ENCODE results near the gene FANCF.

The FANCF gene

DNA sequence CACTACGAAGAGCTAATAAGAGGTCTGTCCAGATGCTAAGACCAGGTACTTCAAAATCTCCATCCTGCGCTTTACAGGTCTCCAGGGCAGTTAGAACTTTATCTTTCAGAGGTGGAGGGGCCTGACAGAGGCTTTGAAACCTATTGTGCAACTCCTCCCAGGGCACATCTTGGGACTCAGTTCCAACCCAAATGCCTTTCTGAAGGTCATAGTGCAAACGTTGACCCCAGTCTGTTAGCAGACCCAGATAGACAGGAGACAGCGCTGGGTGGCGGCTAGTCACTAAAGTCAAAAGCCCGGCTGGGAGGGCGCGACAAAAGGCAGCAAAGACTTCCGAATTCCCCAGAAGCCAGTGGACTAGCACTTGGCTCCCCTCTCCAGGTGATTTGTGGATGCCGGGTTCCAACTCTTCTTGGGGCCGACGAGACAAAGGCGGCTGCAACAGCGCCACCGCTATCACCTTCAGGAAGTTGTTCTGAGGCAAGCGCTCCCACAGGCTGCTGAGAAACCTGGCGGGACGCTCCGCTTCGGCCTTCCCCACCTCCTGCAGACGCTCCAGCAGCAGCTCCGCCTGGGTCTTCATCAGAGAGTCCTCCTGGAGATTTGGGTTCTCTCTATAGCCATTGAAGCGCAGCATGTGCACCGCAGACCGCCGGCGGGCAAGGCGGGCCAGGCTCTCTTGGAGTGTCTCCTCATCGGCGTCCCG is 728 bp downstream of the FANCF start:
- peak; percentile 62 for DNase-seq (ENCODE audit: low read depth)

DNA sequence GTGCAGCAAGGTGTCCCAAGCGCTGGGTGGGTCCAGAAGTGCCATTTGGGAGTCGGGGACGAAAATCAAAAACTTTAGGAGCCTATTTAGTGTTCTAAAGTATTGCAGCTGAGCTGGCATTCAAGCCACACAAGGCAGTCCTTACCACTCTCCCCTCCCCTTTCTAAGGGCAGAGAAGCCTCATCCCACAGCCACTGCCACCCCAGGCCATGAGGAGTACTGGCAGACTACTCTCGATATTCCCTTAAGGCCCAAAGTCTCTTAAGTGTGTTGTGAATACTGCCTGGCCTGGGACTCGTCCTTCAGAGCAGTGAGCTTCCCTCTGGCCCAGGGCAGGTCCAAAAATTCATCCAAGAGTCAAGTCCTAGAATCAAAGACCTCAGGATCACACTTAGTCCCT is 7.8 kb downstream of the FANCF start:
- no peak for DNase-seq (ENCODE audit: low read depth)

DNA sequence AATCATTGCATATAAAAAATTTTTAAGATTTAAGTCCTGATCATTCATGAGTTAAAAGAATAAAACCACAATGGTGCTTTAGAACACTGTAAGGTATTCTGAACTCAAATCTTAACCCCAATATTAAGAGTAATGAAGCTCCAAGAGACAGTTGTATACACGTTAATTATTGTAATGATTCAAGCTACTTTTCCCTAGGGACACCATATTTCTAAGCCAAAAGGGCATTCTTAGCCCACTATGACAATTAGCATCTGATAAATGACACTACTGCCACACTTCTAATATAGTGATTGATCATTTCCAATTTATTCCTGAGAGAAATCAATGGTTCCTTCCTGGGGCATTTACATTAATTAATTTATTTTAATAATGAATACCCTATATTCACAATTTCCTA is 21.7 kb downstream of the FANCF start:
- no peak for DNase-seq (ENCODE audit: low read depth)

GRCh38 chr11:22602504-22602903 is 23.1 kb downstream of the FANCF start:
- no peak for DNase-seq (ENCODE audit: low read depth)

DNA sequence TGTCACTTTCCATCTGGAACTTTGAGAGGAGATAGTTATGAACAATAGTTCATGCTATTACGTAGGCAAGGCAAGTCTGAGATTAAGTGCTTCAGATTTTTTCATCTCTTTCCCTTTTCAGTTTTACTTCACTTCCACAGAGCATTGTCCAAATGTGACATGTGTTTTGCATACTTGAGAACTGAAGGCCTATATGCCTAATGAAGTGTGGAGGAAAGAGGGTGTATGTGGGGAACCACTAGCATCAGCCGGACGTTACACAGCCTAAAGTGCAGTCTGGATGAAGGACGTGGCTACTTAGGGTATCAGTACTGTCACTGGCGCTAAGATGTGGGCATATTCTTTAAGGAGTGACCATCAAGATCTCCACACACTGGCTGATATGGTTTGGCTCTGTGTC is 26.2 kb downstream of the FANCF start:
- DNase-seq (ENCODE audit: low read depth), result no peak

DNA sequence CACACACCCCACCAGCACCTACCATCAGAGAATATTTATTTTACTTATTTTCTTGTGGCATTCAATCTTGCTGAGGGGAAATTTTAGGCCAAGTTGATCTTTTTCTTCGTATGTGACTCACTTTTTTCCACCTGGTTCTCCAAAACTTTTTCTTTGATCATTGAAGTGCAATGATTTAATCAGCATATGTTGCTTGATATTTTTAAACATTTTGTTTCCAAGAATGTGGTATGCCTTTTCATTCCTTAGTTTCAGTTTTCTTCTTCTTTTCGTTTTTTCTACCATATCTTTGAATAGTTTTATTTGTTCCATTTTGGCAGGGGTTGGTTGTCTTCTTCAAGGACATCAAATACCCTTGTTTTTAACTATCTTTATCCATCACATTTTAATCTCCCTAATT is 28.6 kb downstream of the FANCF start:
- no peak for DNase-seq (ENCODE audit: low read depth)

DNA sequence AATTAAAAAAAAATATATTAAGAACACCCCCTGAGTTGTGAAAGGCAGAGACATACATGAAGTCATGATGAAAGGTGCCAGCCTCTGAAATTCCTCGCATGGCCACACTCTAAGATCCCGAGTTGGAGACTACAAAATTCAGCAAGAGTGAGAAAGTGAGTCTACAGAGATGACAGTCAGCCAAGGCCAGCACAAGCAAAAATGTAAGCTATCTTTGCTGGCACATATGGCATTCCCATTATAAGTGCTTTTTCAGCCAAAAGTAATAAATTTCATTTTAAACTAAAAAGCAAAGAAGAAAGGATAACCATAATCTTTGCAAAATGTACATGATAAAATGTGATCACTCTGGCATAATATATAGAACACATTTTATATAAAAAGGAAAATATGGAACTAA is 40.6 kb downstream of the FANCF start:
- no peak for DNase-seq (ENCODE audit: low read depth)

DNA sequence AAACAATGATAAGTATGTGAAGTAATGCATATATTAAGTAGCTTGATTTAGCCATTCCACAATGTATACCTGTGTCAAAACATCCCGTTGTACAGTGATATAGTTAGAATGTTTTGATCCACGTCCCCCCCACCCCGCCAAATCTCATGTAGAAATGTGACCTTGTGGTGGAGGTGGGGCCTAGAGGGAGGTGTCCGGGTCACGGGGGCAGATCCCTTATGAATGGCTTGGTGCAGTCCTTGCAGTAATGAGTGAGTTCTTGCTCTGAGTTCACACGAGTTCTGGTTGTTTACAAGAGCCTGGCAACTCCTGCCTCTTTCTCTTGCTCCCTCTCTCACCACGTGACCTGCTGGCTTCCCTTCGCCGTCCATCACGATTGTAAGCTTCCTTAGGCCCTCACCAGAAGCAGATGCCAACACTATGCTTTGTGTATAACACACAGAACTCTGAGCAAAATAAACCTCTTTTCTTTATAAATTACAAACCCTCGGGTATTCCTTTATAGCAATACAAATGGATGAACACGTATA is 41.6 kb downstream of the FANCF start:
- no peak for DNase-seq (ENCODE audit: low read depth)

- no peak for DNase-seq (ENCODE audit: low read depth)
These were observed 43.5 kb downstream of the FANCF start for GRCh38 chr11:22582151-22582410.

DNA sequence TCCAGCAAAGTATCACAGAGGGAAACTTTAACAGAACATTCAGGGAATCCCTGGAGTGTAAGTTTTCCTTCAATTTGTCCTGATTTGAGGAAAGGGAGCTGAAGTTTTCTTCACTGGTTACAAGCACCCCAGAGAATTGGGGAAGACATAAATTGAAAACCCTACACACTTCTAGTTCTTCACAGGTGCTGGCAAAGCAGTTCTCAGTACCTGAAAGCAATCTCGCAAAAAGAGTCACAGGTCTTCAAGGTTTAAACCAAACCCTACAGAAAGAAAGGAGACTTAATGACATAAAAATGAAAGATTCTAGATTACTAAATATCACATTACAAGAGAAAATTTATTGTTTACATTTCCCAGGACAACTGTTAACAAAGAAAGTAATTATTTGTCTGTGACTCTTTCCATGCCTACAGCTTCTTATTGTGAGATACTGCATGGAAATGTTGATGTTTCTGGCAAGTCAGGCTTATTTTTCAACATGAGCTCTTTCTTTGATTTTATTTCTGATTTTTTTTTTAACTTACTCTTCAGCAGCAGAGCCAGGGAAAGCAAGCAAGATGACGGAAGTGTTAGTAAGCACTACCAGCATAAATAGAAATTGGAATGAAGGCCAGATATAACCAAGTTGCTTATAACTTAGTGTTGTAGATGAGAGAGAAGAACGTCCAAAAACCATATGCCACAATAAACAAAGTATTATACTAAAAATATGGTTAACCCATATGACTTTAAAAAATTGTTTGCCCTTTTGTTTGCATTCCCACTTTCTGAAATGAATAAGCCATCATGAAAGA is 44.1 kb downstream of the FANCF start:
- no peak for DNase-seq (ENCODE audit: low read depth)

- DNase-seq (ENCODE audit: low read depth), result no peak
These were observed 47.8 kb downstream of the FANCF start for GRCh38 chr11:22577854-22578253.

All from ELR (cell line).